Adrenal gland (tissue), 5 donors: ENCODE results near the gene THSD4.

Source experiments
- CTCF ChIP-seq, 6 experiments: fragments of 450-650 bp in 4 of 6; fragments of 200-600 bp in 2 of 6; sonication (generic) in 1 of 6; IDR thresholded peaks; 1 replicate in 5 of 6; 2 replicates in 1 of 6; pipeline versions ENCODE4 v1.5.1 to v1.8.0; 2016 to 2021; ENCODE audit warnings: antibody characterized with exemption in 6 of 6, mild to moderate bottlenecking in 2 of 6, moderate library complexity in 1 of 6
- POLR2A ChIP-seq, 2 donors: fragments of 450-650 bp; IDR thresholded peaks; one replicate each; pipeline ENCODE4 v1.6.1; 2017; ENCODE audit warnings: antibody characterized with exemption in 2 of 2, mild to moderate bottlenecking in 2 of 2, moderate library complexity in 1 of 2
- donor health status: DM: no; HTN: no; CAD: no.

- no peak for TF ChIP-seq CTCF (IDR thresholded peaks at IDR 0.05)
- TF ChIP-seq POLR2A (IDR thresholded peaks at IDR 0.05), result no peak
These were observed 539.5 kb downstream of the THSD4 start for GRCh38 chr15:71654720-71655174.
